Endothelial cell of umbilical vein (primary cell): ENCODE data around the gene KLRD1. TPM values are rescaled to one million over a fixed set of nuclear protein-coding genes. Genes with fewer than 3 reads are reported as not detected.

Experiments used
- BruUV-seq: library from RNA; stranded (reverse); fragments of 400-500 nt; replicated peaks from 2 replicates; lab custom pipeline; 2021; lab: Mats Ljungman, UMichigan
- CTCF ChIA-PET: fragments of 300-600, 350-600 bp; sonication (Branson Sonifier 250); formaldehyde crosslinking; loops from one replicate; lab custom pipeline; 2021; ENCODE audit warnings: antibody characterized with exemption, inconsistent platforms; lab: Charles Lee
- POLR2A ChIA-PET: fragments of 300-600, 350-600 bp; sonication (Branson Sonifier 250); formaldehyde crosslinking; loops from one replicate; lab custom pipeline; 2021; ENCODE audit warnings: antibody characterized with exemption, inconsistent platforms; lab: Charles Lee
- DNase-seq: peaks from one replicate; pipeline ENCODE4 v3.0.0-alpha.2; 2011; ENCODE audit warnings: low read depth, low spot score
- FAIRE-seq: peaks from 2 replicates; lab custom pipeline; 2011; peaks lifted over from hg19 to GRCh38; lab: Jason Lieb, UNC
- H2AFZ ChIP-seq: 2 replicates; pipeline ENCODE4 v1.6.0; 2012; ENCODE audit warnings: low read depth, low read length, control low read depth, inconsistent platforms
- H3K27ac ChIP-seq: 2 replicates; pipeline ENCODE4 v1.5.1; 2011; ENCODE audit warnings: low read depth, mild to moderate bottlenecking, control low read depth, low read length, moderate library complexity; ENCODE audit not compliant: insufficient read depth
- H3K27me3 ChIP-seq, 2 experiments: 2 replicates each; pipeline versions ENCODE4 v1.6.0 to v1.6.1; 2011; ENCODE audit warnings: low read length in 2 of 2, mixed read lengths in 1 of 2; ENCODE audit not compliant: control insufficient read depth in 2 of 2, insufficient read depth in 2 of 2
- H3K36me3 ChIP-seq, 2 experiments: 2 replicates in 1 of 2; 3 replicates in 1 of 2; pipeline ENCODE4 v1.5.1; 2011; ENCODE audit warnings: low read length in 2 of 2, mild to moderate bottlenecking in 1 of 2, moderate library complexity in 1 of 2; ENCODE audit not compliant: control insufficient read depth in 2 of 2, insufficient read depth in 2 of 2; ENCODE audit errors: extremely low read depth in 1 of 2
- H3K4me1 ChIP-seq: 3 replicates; pipeline ENCODE4 v1.5.1; 2011; ENCODE audit warnings: mild to moderate bottlenecking, low read length; ENCODE audit not compliant: control insufficient read depth, insufficient read depth; ENCODE audit errors: extremely low read depth
- H3K4me2 ChIP-seq: 2 replicates; pipeline ENCODE4 v1.6.1; 2011; ENCODE audit warnings: low read length, control low read depth, mixed read lengths; ENCODE audit not compliant: insufficient read depth
- H3K4me3 ChIP-seq, 3 experiments: fragments of 200-600 bp in 1 of 3; sonication (generic), shearing (Covaris generic) in 1 of 3; replicated peaks in 1 of 3; 2 replicates each; pipeline ENCODE4 v1.5.1; 2011 to 2016; ENCODE audit warnings: control low read depth in 3 of 3, low read length in 3 of 3, mild to moderate bottlenecking in 2 of 3, inconsistent platforms in 1 of 3, low read depth in 1 of 3, moderate library complexity in 1 of 3; ENCODE audit not compliant: insufficient read depth in 1 of 3
- H3K79me2 ChIP-seq: 2 replicates; pipeline ENCODE4 v1.6.0; 2012; ENCODE audit warnings: low read length, inconsistent platforms; ENCODE audit not compliant: control insufficient read depth, insufficient read depth
- H3K9ac ChIP-seq: replicated peaks from 2 replicates; pipeline ENCODE3; 2011; ENCODE audit warnings: low read length, control low read depth; ENCODE audit not compliant: insufficient read depth; ENCODE audit errors: extremely low read depth
- H3K9me1 ChIP-seq: replicated peaks from 3 replicates; pipeline ENCODE4 v1.6.0; 2011; ENCODE audit warnings: mild to moderate bottlenecking, low read length; ENCODE audit not compliant: control insufficient read depth, insufficient read depth; ENCODE audit errors: extremely low read depth
- H3K9me3 ChIP-seq: replicated peaks from 2 replicates; pipeline ENCODE4 v1.5.1; 2012; ENCODE audit warnings: low read length, inconsistent platforms; ENCODE audit not compliant: control insufficient read depth, insufficient read depth
- H4K20me1 ChIP-seq: replicated peaks from 2 replicates; pipeline ENCODE3; 2011; ENCODE audit warnings: mild to moderate bottlenecking, low read length; ENCODE audit not compliant: control insufficient read depth, insufficient read depth; ENCODE audit errors: extremely low read depth
- CTCF ChIP-seq, 2 donors: IDR thresholded peaks; 1 replicate in 1 of 2; 2 replicates in 1 of 2; pipeline ENCODE4 v1.5.1; 2011; ENCODE audit warnings: low read length in 2 of 2, mild to moderate bottlenecking in 2 of 2, moderate library complexity in 2 of 2, control low read depth in 1 of 2, inconsistent platforms in 1 of 2, low read depth in 1 of 2; ENCODE audit not compliant: insufficient read depth in 1 of 2; ENCODE audit errors: extremely low read depth in 1 of 2
- EZH2 ChIP-seq: IDR thresholded peaks from 2 replicates; pipeline ENCODE4 v1.6.1; 2012; ENCODE audit warnings: borderline replicate concordance, low read depth, mild to moderate bottlenecking, moderate library complexity, low read length, inconsistent platforms; ENCODE audit not compliant: severe bottlenecking
- FOS ChIP-seq: IDR thresholded peaks from 2 replicates; pipeline ENCODE4 v1.6.1; 2011; ENCODE audit warnings: mild to moderate bottlenecking, low read length, moderate library complexity, borderline replicate concordance; ENCODE audit not compliant: insufficient read depth
- GATA2 ChIP-seq: IDR thresholded peaks from 2 replicates; pipeline ENCODE4 v1.7.0; 2011; ENCODE audit warnings: low read depth, mild to moderate bottlenecking, moderate library complexity, mixed read lengths, low read length; ENCODE audit not compliant: insufficient read length, insufficient read depth
- JUN ChIP-seq: IDR thresholded peaks from 2 replicates; pipeline ENCODE4 v1.6.1; 2011; ENCODE audit warnings: borderline replicate concordance, low read depth; ENCODE audit not compliant: insufficient read length, insufficient read depth
- MAX ChIP-seq: IDR thresholded peaks from 2 replicates; pipeline ENCODE4 v1.6.1; 2011; ENCODE audit not compliant: insufficient read depth, insufficient read length
- MYC ChIP-seq: IDR thresholded peaks from one replicate; pipeline ENCODE4 v1.6.1; 2011; ENCODE audit warnings: mild to moderate bottlenecking, low read depth, low read length
- POLR2A ChIP-seq: IDR thresholded peaks from 2 replicates; pipeline ENCODE4 v1.6.1; 2012; ENCODE audit warnings: low read depth, mild to moderate bottlenecking, control low read depth, low read length
- POLR2AphosphoS5 ChIP-seq: IDR thresholded peaks from 2 replicates; pipeline ENCODE4 v1.6.1; 2012; ENCODE audit warnings: low read depth, mild to moderate bottlenecking, control low read depth, low read length, moderate library complexity; ENCODE audit not compliant: insufficient read depth
- dilution Hi-C: fragments of 300-500 bp; cut with MboI; formaldehyde crosslinking; loops from one replicate; pipeline ENCODE4 v1.15.0; 2019; ENCODE audit warnings: low sequenced_read_pairs; ENCODE audit not compliant: extremely low pct_ligation_motif_present
- intact Hi-C: fragments of 100-400 bp; cut with micrococcal nuclease; formaldehyde crosslinking; loops from one replicate; pipeline ENCODE4 v1.10.0; 2022
- polyA plus RNA-seq, 4 experiments: library from polyadenylated mRNA; depleted of rRNA in 3 of 4; stranded (reverse) in 3 of 4; unstranded in 1 of 4; fragments of >200 nt; gene quantifications; 2 replicates each; pipeline versions ENCODE4 v1.2.1 to v1.2.3, GENCODE V29; 2011 to 2012; ENCODE audit warnings: missing spikeins in 1 of 4
- total RNA-seq: library from RNA; stranded (reverse); gene quantifications from 2 replicates; pipeline ENCODE4 v1.2.3, GENCODE V29; 2021

The KLRD1 gene
- total and polyA plus RNA-seq, 2 donors (not counting 3 experiments of a cell fraction or from before 2014, with no cell fraction given): 0.13 to 0.15 TPM

GRCh38 chr12:10293570-10294227 is 14.0 kb upstream of the KLRD1 start:
- ChIA-PET POLR2A (no interaction called here), CTCF (interaction anchor here (0.7 to 1.0 kb wide), 2 partner anchors 10 to 456 kb away, joined by 3 read pairs; no protein-coding TSS in a partner anchor)
- Histone ChIP-seq H3K9me1 (no peaks in the 10 kb centered on the region), H2AFZ (no peak overlapping the region), H3K9me3 (no peaks in the 10 kb centered on the region), H3K4me1 (no peaks in the 10 kb centered on the region), H3K79me2 (no peaks in the 10 kb centered on the region), H4K20me1 (no peaks in the 10 kb centered on the region), H3K4me3 (no peak overlapping the region), H3K27me3 (no peaks in the 10 kb centered on the region), H3K36me3 (no peaks in the 10 kb centered on the region), H3K4me2 (no peak overlapping the region), H3K27ac (no peak overlapping the region), H3K9ac (no peak overlapping the region)
- dilution Hi-C loops: no loop called here
- TF ChIP-seq POLR2A (no peak), FOS (no peak), CTCF (IDR thresholded peaks at IDR 0.05; ENCODE audit: extremely low read depth in 1 of 2, insufficient read depth in 1 of 2, low read depth in 1 of 2, low read length in 2 of 2) (no peak), POLR2AphosphoS5 (no peak), EZH2 (no peak), GATA2 (no peak), MAX (no peak), MYC (no peak), JUN (no peak)
- intact Hi-C loops: no loop called here
- no TSS peak for BruUV-seq
- DNase-seq (no peak), FAIRE-seq (no peak)
